Measurements from ENCODE around the gene MEGF6. TPM values are rescaled to one million over a fixed set of nuclear protein-coding genes. Genes with fewer than 3 reads are reported as not detected.

Gene MEGF6
- total and polyA plus RNA-seq, 9 of the 15 experiments (the other 6 are each of a cell fraction or from before 2014, with no cell fraction given) = 0.03 to 1.7 (median 0.24) TPM; not detected in 3

DNA sequence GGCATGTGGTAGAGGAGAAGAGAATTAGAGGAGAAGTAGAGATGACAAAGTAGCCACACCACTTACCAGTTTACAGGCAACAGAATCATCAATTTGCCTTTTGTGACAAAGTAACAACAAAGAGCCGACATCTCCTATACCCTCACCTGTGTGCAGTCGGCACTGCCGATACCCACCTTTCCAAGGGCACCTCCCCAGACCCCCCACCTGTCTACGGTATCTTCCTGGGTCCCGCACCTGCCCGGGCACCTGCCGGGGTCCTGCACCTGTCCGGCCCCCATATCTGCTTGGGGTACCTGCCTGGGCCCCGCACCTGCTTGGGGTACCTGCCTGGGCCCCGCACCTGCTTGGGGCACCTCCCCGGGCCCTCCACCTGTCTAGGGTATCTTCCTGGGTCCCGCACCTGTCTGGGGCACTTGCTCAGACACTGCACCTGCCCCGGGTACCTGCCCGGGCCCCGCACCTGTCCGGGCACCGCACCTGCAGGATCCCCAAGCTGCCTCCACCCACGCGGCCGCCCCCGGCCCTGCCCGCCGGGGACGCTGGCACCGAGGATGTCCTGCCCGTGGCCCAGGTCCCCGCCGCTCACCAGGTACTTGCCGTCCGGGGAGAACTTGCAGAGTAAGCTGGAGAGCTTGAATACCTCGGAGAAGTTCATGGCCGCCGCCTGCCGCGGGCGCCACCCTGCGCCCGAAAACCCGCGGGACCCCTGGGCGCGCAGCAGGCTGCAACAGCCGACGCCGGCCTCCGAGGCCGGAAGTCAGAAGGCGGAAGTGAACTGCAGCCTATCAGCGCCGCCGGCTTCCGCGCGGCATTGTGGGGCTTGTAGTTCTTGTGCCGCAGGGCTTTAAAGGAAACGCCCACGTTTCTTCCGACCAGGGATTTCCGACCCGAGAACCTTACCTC is 38.3 kb upstream of the MEGF6 start, which contains the start of gene WRAP73 (continued):
- TF ChIP-seq, protein P1, sequence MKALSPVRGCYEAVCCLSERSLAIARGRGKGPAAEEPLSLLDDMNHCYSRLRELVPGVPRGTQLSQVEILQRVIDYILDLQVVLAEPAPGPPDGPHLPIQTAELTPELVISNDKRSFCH (CRISPR knock-in tag; IDR thresholded peaks at IDR 0.05) = no peak
- TF ChIP-seq, protein P1 (tag; IDR thresholded peaks at IDR 0.05) = peak; percentile 61; the same call in 1 of the 2 replicates
- peak; percentile 47 for TF ChIP-seq ATF1 (CRISPR knock-in tag; IDR thresholded peaks at IDR 0.05)
- peak; percentile 82 for TF ChIP-seq ATF1 (tag; IDR thresholded peaks at IDR 0.05)
- 0 out of 2 replicates have a peak, but pooled peaks have one; percentile 29 for TF ChIP-seq ETV1 (tag; conservative IDR thresholded peaks at IDR 0.05; ENCODE audit: low read depth)
- no peak for TF ChIP-seq ARNT (IDR thresholded peaks at IDR 0.05)
- TF ChIP-seq SREBF1 (IDR thresholded peaks at IDR 0.05; ENCODE audit: borderline replicate concordance, low read depth, low read length) = no peak
- TF ChIP-seq DPF2 (IDR thresholded peaks at IDR 0.05) = no peak
- TF ChIP-seq, protein P2, sequence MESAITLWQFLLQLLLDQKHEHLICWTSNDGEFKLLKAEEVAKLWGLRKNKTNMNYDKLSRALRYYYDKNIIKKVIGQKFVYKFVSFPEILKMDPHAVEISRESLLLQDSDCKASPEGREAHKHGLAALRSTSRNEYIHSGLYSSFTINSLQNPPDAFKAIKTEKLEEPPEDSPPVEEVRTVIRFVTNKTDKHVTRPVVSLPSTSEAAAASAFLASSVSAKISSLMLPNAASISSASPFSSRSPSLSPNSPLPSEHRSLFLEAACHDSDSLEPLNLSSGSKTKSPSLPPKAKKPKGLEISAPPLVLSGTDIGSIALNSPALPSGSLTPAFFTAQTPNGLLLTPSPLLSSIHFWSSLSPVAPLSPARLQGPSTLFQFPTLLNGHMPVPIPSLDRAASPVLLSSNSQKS (CRISPR knock-in tag; IDR thresholded peaks at IDR 0.05) = no peak
- TF ChIP-seq MYNN (IDR thresholded peaks at IDR 0.05) = no peak
- TF ChIP-seq MYNN (CRISPR knock-in tag; IDR thresholded peaks at IDR 0.05) = no peak
- TF ChIP-seq CAMTA2 (CRISPR knock-in tag; conservative IDR thresholded peaks at IDR 0.05) = no peak
- TF ChIP-seq TEAD1 (CRISPR knock-in tag; IDR thresholded peaks at IDR 0.05) = peak in 1 of 2 experiments; percentile 72; a peak in 1 of 4 replicates
- TF ChIP-seq, protein P3, sequence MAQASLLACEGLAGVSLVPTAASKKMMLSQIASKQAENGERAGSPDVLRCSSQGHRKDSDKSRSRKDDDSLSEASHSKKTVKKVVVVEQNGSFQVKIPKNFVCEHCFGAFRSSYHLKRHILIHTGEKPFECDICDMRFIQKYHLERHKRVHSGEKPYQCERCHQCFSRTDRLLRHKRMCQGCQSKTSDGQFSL (CRISPR knock-in tag; IDR thresholded peaks at IDR 0.05) = no peak
- TF ChIP-seq, protein P3 (tag; IDR thresholded peaks at IDR 0.05) = no peak
- TF ChIP-seq XRCC5 (IDR thresholded peaks at IDR 0.05; ENCODE audit: low read depth, low read length) = no peak
- no peak for TF ChIP-seq KLF6 (CRISPR knock-in tag; IDR thresholded peaks at IDR 0.05; ENCODE audit: borderline replicate concordance)
- TF ChIP-seq, protein P4, sequence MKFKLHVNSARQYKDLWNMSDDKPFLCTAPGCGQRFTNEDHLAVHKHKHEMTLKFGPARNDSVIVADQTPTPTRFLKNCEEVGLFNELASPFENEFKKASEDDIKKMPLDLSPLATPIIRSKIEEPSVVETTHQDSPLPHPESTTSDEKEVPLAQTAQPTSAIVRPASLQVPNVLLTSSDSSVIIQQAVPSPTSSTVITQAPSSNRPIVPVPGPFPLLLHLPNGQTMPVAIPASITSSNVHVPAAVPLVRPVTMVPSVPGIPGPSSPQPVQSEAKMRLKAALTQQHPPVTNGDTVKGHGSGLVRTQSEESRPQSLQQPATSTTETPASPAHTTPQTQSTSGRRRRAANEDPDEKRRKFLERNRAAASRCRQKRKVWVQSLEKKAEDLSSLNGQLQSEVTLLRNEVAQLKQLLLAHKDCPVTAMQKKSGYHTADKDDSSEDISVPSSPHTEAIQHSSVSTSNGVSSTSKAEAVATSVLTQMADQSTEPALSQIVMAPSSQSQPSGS (CRISPR knock-in tag; IDR thresholded peaks at IDR 0.05) = no peak
- TF ChIP-seq ZNF212 (CRISPR knock-in tag; IDR thresholded peaks at IDR 0.05) = no peak
- TF ChIP-seq, protein P5, sequence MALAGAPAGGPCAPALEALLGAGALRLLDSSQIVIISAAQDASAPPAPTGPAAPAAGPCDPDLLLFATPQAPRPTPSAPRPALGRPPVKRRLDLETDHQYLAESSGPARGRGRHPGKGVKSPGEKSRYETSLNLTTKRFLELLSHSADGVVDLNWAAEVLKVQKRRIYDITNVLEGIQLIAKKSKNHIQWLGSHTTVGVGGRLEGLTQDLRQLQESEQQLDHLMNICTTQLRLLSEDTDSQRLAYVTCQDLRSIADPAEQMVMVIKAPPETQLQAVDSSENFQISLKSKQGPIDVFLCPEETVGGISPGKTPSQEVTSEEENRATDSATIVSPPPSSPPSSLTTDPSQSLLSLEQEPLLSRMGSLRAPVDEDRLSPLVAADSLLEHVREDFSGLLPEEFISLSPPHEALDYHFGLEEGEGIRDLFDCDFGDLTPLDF (CRISPR knock-in tag; IDR thresholded peaks at IDR 0.05) = peak; percentile 82
- TF ChIP-seq SIN3A (IDR thresholded peaks at IDR 0.05; ENCODE audit: borderline replicate concordance in 2 of 2, control insufficient read depth in 1 of 2, low read depth in 2 of 2, low read length in 2 of 2) = peak; percentile 50 to 62; a peak in 2 of 4 replicates
- no peak for TF ChIP-seq ZNF239 (CRISPR knock-in tag; IDR thresholded peaks at IDR 0.05)
- TF ChIP-seq ZNF696 (CRISPR knock-in tag; conservative IDR thresholded peaks at IDR 0.05) = no peak
- peak; percentile 95 for TF ChIP-seq L3MBTL2 (IDR thresholded peaks at IDR 0.05)

Measured in K562 (cell line).